ENCODE data around the gene AFTPH. TPM values are rescaled to one million over a fixed set of nuclear protein-coding genes. Genes with fewer than 3 reads are reported as not detected.

The AFTPH gene
- polyA plus RNA-seq, 2 of the 4 experiments (the other 2 are of a cell fraction), result 24.0 to 51.4 TPM

GRCh38 chr2:64550042-64550441 lies 25.9 kb downstream of the AFTPH start:
- Histone ChIP-seq H3K4me3 (no peak overlapping the region), H3K4me2 (no peak overlapping the region), H3K9me3 (peaks cover 5% of the 10 kb centered on the region; the same call in 2 of the 3 replicates), H3K4me1 (peaks cover 5% of the 10 kb centered on the region; the same call in 1 of the 3 replicates), H3K27ac (no peak overlapping the region)
- FAIRE-seq (no peak), DNase-seq (ENCODE audit: low read depth in 1 of 2, low spot score in 1 of 2) (no peak), ATAC-seq (no peak)
- TF ChIP-seq HDAC2 (IDR thresholded peaks at IDR 0.05) (peak; percentile 65; the same call in 1 of the 2 replicates), MYC (IDR thresholded peaks at IDR 0.05; ENCODE audit: borderline replicate concordance, low read length) (no peak)
- ChIA-PET POLR2A (no interaction called here), CTCF (interaction anchor here (0.7 to 3.5 kb wide), 8 partner anchors 10 to 221 kb away, joined by 3 to 15 read pairs (median 4); partner anchors contain the start of gene AFTPH)
- WGBS (ENCODE audit: missing lambda C conversion rate), result 94% methylated on average over 1 of the region's 1 CpG

GRCh38 chr2:64551851-64552250 lies 27.7 kb downstream of the AFTPH start:
- TF ChIP-seq ZNF302 (CRISPR knock-in tag; IDR thresholded peaks at IDR 0.05) (no peak), FOSB (CRISPR knock-in tag; IDR thresholded peaks at IDR 0.05) (no peak), POLR2A (IDR thresholded peaks at IDR 0.05; ENCODE audit: low read length) (no peak)
- ChIA-PET POLR2A (no interaction called here), CTCF (interaction anchor here (0.6 to 3.5 kb wide), 9 partner anchors 9 to 223 kb away, joined by 3 to 15 read pairs (median 4); no protein-coding TSS in a partner anchor)
- ATAC-seq (no peak), FAIRE-seq (no peak), DNase-seq (ENCODE audit: low read depth in 1 of 2, low spot score in 1 of 2) (no peak)
- H3K4me2 ChIP-seq, result no peak overlapping the region
- 97% methylated on average over 1 of the region's 1 CpG for WGBS (ENCODE audit: missing lambda C conversion rate)
- no peak overlapping the region for H3K27ac ChIP-seq
- H3K9me3 ChIP-seq, result peaks cover 5% of the 10 kb centered on the region; the same call in 2 of the 3 replicates
- H3K4me3 ChIP-seq, result no peak overlapping the region
- H3K4me1 ChIP-seq, result peaks cover 12% of the 10 kb centered on the region; the same call in 2 of the 3 replicates

GRCh38 chr2:64554117-64554516 lies 30.0 kb downstream of the AFTPH start:
- FAIRE-seq (no peak), DNase-seq (ENCODE audit: low read depth in 1 of 2, low spot score in 1 of 2) (no peak), ATAC-seq (no peak)
- CTCF ChIA-PET, result interaction anchor here (0.6 to 9.9 kb wide), 4 partner anchors 21 to 223 kb away, joined by 3 to 63 read pairs (median 8); partner anchors contain the start of gene AFTPH
- Histone ChIP-seq H3K9me3 (peaks cover 5% of the 10 kb centered on the region; the same call in 2 of the 3 replicates), H3K4me2 (no peak overlapping the region), H3K4me1 (peaks cover 7% of the 10 kb centered on the region; the same call in 1 of the 3 replicates), H3K27ac (no peak overlapping the region), H3K4me3 (no peak overlapping the region)
- TF ChIP-seq CHD2 (IDR thresholded peaks at IDR 0.05; ENCODE audit: low read length, partially characterized antibody) (no peak), BCL3 (IDR thresholded peaks at IDR 0.05) (no peak), POLR2AphosphoS2 (conservative IDR thresholded peaks at IDR 0.05; ENCODE audit: low read length) (no peak), BHLHE40 (IDR thresholded peaks at IDR 0.05; ENCODE audit: low read depth, low read length) (no peak), MAFK (IDR thresholded peaks at IDR 0.05; ENCODE audit: partially characterized antibody) (no peak), ZC3H11A (IDR thresholded peaks at IDR 0.05) (no peak), PBX3 (IDR thresholded peaks at IDR 0.05) (no peak), HOXB5 (CRISPR knock-in tag; IDR thresholded peaks at IDR 0.05) (no peak), FOXS1 (CRISPR knock-in tag; IDR thresholded peaks at IDR 0.05) (no peak), HES2 (IDR thresholded peaks at IDR 0.05) (no peak), MAZ (IDR thresholded peaks at IDR 0.05; ENCODE audit: borderline replicate concordance, low read depth, low read length) (no peak), RFX5 (IDR thresholded peaks at IDR 0.05) (no peak), RAD21 (conservative IDR thresholded peaks at IDR 0.05 in 1 of 2, IDR thresholded peaks at IDR 0.05 in 1 of 2) (no peak), SMC3 (IDR thresholded peaks at IDR 0.05) (no peak), CHD4 (IDR thresholded peaks at IDR 0.05; ENCODE audit: borderline replicate concordance) (no peak), NR3C1 (IDR thresholded peaks at IDR 0.05) (no peak), CBX8 (IDR thresholded peaks at IDR 0.05) (no peak), ELK1 (IDR thresholded peaks at IDR 0.05; ENCODE audit: low read depth, low read length) (no peak), ZSCAN20 (CRISPR knock-in tag; IDR thresholded peaks at IDR 0.05) (no peak), POLR2A (IDR thresholded peaks at IDR 0.05; ENCODE audit: low read length) (no peak)
- POLR2A ChIA-PET, result no interaction called here

Measured in A549 (cell line).